GM12891 (cell line): ENCODE measurements around the gene GDNF.

Experiments
- PAX5 ChIP-seq: IDR thresholded peaks from 2 replicates; pipeline ENCODE4 v1.6.1; 2011; ENCODE audit warnings: low read length, moderate library complexity, mild to moderate bottlenecking; ENCODE audit not compliant: insufficient read depth, severe bottlenecking
- POLR2A ChIP-seq: IDR thresholded peaks from 2 replicates; pipeline ENCODE4 v1.6.1; 2011; ENCODE audit warnings: low read depth, low read length, control low read depth
- POLR2AphosphoS5 ChIP-seq: IDR thresholded peaks from 2 replicates; pipeline ENCODE4 v1.6.1; 2011; ENCODE audit warnings: low read depth, low read length, control low read depth
- POU2F2 ChIP-seq: IDR thresholded peaks from 2 replicates; pipeline ENCODE4 v1.6.1; 2011; ENCODE audit warnings: low read depth, mild to moderate bottlenecking, control low read depth, low read length, moderate library complexity
- SPI1 ChIP-seq: IDR thresholded peaks from 2 replicates; pipeline ENCODE4 v1.6.1; 2011; ENCODE audit warnings: low read depth, low read length, control low read depth

- TF ChIP-seq POLR2A (no peak), POU2F2 (no peak), PAX5 (no peak), POLR2AphosphoS5 (no peak), SPI1 (no peak)
Measured at GRCh38 chr5:37882636-37883035, 42.8 kb upstream of the GDNF start.
